H1 (cell line): ENCODE data around the gene ACP6. TPM values are rescaled to one million over a fixed set of nuclear protein-coding genes. Genes with fewer than 3 reads are reported as not detected.

Source experiments
- CBX8 ChIP-seq: fragments of 300-800, 300-1000 bp; sonication (generic); IDR thresholded peaks from 2 replicates; pipeline ENCODE4 v1.7.1; 2016; ENCODE audit warnings: low read depth, low read length, borderline replicate concordance
- CHD2 ChIP-seq: IDR thresholded peaks from 2 replicates; pipeline ENCODE4 v1.6.1; 2012; ENCODE audit warnings: low read length, improper control_type of control experiment
- EZH2 ChIP-seq: fragments of 200-600 bp; sonication (generic); IDR thresholded peaks from 2 replicates; pipeline ENCODE4 v1.7.1; 2012; ENCODE audit warnings: low read depth, mild to moderate bottlenecking, moderate library complexity, low read length, inconsistent platforms; ENCODE audit not compliant: severe bottlenecking
- GTF2F1 ChIP-seq: IDR thresholded peaks from 2 replicates; pipeline ENCODE4 v1.6.1; 2012; ENCODE audit warnings: low read depth, low read length, improper control_type of control experiment, borderline replicate concordance
- HDAC6 ChIP-seq: IDR thresholded peaks from one replicate; pipeline ENCODE4 v1.7.1; 2012; ENCODE audit warnings: low read depth, mild to moderate bottlenecking, inconsistent platforms, low read length, moderate library complexity
- JUN ChIP-seq: IDR thresholded peaks from 2 replicates; pipeline ENCODE4 v1.6.1; 2011; ENCODE audit warnings: low read depth, mild to moderate bottlenecking, improper control_type of control experiment, low read length
- JUND ChIP-seq: IDR thresholded peaks from 2 replicates; pipeline ENCODE4 v1.6.1; 2011; ENCODE audit warnings: mild to moderate bottlenecking, improper control_type of control experiment, low read length
- MAFK ChIP-seq: IDR thresholded peaks from 2 replicates; pipeline ENCODE4 v1.6.1; 2012; ENCODE audit warnings: low read depth, mild to moderate bottlenecking, improper control_type of control experiment, low read length
- RFX5 ChIP-seq: IDR thresholded peaks from 2 replicates; pipeline ENCODE4 v1.6.1; 2011; ENCODE audit warnings: low read depth, low read length, improper control_type of control experiment, borderline replicate concordance
- TAF7 ChIP-seq: optimal IDR thresholded peaks from 2 replicates; pipeline ENCODE3; 2011; ENCODE audit warnings: low read depth, mild to moderate bottlenecking, inconsistent platforms, low read length, moderate library complexity, borderline replicate concordance
- polyA plus RNA-seq, 7 experiments: library from polyadenylated mRNA; depleted of rRNA in 3 of 7; stranded (reverse) in 5 of 7; unstranded in 2 of 7; fragments of >200 nt in 5 of 7; fragments of 200-250 nt in 2 of 7; gene quantifications; 1 replicate in 5 of 7; 2 replicates in 1 of 7; 4 replicates in 1 of 7; pipeline versions ENCODE4 v1.2.1 to v1.2.3, GENCODE V29; 2011 to 2013; ENCODE audit warnings: missing spikeins in 2 of 7, mixed read lengths in 2 of 7
- total RNA-seq: library from RNA; stranded (reverse); fragmentation: NEBNext Ultra II Directional; extraction: Animal tissue kit (Norgen Biotek cat#: 25700); gene quantifications from 2 replicates; pipeline ENCODE4 v1.2.1, GENCODE V29; 2021
- TF ChIP-seq, protein P1 (sequence below): fragments of 300-600 bp; sonication (generic); IDR thresholded peaks from 2 replicates; pipeline ENCODE4 v1.7.1; 2012; ENCODE audit warnings: low read length, moderate library complexity, mild to moderate bottlenecking, inconsistent platforms; ENCODE audit not compliant: insufficient replicate concordance

ACP6 gene
- total and polyA plus RNA-seq, 2 of the 8 experiments (the other 6 are each of a cell fraction or from before 2014, with no cell fraction given) = 11.4 to 17.7 TPM

DNA sequence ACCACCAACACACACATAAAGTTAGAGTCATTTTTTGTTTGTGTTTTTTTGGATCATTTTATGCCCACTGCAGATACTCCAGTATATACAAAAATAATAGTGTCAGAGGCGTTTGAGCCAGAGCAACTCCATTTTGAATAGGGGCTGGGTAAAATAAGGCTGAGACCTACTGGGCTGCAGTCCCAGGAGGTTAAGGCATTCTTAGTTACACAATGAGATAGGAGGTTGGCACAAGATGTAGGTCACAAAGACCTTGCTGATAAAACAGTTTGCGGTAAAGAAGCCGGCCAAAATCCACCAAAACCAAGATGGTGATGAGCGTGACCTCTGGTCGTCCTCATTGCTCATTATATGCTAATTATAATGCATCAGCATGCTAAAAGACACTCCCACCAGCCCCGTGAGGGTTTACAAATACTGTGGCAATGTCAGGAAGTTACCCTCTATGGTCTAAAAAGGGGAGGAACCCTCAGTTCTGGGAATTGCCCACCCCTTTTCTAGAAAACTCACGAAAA lies 49.4 kb upstream of the ACP6 start (continued):
- TF ChIP-seq, protein P1, sequence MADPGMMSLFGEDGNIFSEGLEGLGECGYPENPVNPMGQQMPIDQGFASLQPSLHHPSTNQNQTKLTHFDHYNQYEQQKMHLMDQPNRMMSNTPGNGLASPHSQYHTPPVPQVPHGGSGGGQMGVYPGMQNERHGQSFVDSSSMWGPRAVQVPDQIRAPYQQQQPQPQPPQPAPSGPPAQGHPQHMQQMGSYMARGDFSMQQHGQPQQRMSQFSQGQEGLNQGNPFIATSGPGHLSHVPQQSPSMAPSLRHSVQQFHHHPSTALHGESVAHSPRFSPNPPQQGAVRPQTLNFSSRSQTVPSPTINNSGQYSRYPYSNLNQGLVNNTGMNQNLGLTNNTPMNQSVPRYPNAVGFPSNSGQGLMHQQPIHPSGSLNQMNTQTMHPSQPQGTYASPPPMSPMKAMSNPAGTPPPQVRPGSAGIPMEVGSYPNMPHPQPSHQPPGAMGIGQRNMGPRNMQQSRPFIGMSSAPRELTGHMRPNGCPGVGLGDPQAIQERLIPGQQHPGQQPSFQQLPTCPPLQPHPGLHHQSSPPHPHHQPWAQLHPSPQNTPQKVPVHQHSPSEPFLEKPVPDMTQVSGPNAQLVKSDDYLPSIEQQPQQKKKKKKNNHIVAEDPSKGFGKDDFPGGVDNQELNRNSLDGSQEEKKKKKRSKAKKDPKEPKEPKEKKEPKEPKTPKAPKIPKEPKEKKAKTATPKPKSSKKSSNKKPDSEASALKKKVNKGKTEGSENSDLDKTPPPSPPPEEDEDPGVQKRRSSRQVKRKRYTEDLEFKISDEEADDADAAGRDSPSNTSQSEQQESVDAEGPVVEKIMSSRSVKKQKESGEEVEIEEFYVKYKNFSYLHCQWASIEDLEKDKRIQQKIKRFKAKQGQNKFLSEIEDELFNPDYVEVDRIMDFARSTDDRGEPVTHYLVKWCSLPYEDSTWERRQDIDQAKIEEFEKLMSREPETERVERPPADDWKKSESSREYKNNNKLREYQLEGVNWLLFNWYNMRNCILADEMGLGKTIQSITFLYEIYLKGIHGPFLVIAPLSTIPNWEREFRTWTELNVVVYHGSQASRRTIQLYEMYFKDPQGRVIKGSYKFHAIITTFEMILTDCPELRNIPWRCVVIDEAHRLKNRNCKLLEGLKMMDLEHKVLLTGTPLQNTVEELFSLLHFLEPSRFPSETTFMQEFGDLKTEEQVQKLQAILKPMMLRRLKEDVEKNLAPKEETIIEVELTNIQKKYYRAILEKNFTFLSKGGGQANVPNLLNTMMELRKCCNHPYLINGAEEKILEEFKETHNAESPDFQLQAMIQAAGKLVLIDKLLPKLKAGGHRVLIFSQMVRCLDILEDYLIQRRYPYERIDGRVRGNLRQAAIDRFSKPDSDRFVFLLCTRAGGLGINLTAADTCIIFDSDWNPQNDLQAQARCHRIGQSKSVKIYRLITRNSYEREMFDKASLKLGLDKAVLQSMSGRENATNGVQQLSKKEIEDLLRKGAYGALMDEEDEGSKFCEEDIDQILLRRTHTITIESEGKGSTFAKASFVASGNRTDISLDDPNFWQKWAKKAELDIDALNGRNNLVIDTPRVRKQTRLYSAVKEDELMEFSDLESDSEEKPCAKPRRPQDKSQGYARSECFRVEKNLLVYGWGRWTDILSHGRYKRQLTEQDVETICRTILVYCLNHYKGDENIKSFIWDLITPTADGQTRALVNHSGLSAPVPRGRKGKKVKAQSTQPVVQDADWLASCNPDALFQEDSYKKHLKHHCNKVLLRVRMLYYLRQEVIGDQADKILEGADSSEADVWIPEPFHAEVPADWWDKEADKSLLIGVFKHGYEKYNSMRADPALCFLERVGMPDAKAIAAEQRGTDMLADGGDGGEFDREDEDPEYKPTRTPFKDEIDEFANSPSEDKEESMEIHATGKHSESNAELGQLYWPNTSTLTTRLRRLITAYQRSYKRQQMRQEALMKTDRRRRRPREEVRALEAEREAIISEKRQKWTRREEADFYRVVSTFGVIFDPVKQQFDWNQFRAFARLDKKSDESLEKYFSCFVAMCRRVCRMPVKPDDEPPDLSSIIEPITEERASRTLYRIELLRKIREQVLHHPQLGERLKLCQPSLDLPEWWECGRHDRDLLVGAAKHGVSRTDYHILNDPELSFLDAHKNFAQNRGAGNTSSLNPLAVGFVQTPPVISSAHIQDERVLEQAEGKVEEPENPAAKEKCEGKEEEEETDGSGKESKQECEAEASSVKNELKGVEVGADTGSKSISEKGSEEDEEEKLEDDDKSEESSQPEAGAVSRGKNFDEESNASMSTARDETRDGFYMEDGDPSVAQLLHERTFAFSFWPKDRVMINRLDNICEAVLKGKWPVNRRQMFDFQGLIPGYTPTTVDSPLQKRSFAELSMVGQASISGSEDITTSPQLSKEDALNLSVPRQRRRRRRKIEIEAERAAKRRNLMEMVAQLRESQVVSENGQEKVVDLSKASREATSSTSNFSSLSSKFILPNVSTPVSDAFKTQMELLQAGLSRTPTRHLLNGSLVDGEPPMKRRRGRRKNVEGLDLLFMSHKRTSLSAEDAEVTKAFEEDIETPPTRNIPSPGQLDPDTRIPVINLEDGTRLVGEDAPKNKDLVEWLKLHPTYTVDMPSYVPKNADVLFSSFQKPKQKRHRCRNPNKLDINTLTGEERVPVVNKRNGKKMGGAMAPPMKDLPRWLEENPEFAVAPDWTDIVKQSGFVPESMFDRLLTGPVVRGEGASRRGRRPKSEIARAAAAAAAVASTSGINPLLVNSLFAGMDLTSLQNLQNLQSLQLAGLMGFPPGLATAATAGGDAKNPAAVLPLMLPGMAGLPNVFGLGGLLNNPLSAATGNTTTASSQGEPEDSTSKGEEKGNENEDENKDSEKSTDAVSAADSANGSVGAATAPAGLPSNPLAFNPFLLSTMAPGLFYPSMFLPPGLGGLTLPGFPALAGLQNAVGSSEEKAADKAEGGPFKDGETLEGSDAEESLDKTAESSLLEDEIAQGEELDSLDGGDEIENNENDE = no peak
- no peak for TF ChIP-seq CBX8
- no peak for TF ChIP-seq CHD2
- no peak for TF ChIP-seq HDAC6
- no peak for TF ChIP-seq GTF2F1
- TF ChIP-seq TAF7 = no peak
- TF ChIP-seq MAFK = no peak
- no peak for TF ChIP-seq JUN
- no peak for TF ChIP-seq JUND
- TF ChIP-seq EZH2 = no peak
- TF ChIP-seq RFX5 = no peak
